ENCODE measurements around the gene FITM1. TPM values are rescaled to one million over a fixed set of nuclear protein-coding genes. Genes with fewer than 3 reads are reported as not detected.

FITM1 gene
- total RNA-seq, 1 experiment from 2014 or later, result 12.9 TPM

DNA sequence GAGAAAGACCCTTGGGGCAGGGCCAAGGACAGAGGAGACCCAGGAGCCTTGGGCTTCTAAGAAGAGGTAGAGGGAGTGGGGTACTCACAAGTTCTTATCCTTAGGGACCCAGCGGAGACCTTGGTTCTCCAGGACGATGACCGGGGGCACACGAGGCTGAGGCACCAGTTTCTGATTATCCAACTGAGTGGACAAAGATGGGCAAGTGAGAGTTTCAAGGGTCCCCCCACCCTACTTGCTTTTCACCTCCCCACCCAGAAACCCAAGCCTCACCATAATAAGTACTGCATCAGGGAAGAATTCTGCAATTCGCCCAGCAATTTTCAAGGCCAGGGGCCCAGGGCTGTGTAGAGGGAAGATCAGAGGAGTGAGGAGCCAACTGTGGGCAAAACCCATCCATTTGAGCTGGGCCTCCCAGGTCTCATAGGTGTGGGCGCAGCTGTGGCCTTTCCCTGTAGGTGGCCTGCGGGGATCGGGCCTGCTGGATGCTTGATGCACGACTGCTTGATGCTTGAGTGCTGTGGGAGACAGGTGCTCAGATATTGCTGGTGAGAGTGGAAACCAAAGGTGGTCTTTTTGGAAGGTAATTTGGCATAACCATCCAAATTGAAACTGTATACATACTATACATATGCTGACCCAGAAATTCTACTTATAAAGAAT, 8.9 kb downstream of the FITM1 start:
- DNase-seq (ENCODE audit: low read depth), result no peak

DNA sequence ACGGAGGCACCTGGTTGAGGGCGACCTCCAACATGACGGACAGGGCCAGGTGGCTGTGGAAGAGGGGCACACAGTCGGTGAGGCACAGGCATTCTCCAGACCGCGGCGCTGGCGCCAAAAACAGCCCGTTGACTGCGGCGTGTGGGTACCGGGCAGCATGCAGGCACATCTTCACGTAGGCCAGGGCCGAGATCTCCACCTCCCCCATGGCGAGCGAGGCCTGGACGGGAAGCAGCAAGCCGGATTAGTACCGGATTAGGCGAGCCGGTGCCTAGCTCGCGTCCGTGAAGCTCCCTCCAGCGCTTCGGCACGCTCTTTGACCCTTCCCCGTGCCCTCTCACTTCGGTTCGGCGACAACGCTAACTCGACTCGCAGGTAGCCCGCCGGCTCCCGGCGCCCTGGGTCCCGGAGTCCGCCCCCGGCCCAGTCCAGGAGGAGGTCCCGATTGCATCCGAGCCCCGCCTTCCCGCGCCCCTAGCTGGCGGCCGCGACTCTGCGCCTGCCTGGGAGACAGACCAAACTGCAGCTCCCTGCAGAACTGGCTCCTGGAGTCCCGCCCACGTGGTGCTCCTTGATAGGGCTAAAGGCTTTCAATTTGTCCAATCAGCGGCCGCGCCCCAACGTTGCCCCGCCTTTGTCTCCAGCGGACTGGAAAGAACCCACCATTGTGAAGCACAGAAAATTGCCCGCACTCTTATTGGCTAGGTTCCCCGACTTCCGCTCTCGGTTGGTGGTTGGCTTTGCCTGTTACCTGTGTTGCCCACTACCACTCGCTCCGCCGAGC, 10.8 kb downstream of the FITM1 start, which contains the start of gene EMC9:
EMC9 (minus strand) TSS at position 495 of the 784 bp plus-strand sequence; CDS start at position 208, 287 bp downstream.
- DNase-seq (ENCODE audit: low read depth), result peak; percentile 99

DNA sequence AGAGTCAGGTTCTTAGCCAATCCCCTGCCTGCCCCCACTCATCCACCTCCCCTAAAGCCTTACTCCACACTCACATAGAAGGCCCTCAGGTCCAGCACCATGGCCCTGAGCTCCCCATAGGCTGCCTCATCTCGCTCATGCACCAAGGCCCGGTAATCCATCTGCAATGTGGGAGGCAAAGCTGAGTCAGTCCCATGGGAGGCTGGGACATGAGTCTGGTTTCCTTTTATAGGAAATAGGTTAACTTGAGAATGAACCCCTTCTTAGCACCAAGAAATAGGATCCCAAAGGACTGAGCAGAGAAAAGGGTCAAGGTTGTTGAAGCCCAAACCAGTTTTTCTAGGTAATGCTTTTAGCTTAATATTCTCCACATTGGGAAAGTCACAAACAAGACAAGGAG, 13.1 kb downstream of the FITM1 start:
- peak; percentile 79 for DNase-seq (ENCODE audit: low read depth)

GRCh38 chr14:24144451-24144850, 14.0 kb downstream of the FITM1 start:
- DNase-seq (ENCODE audit: low read depth), result no peak

GRCh38 chr14:24145219-24145618, 14.8 kb downstream of the FITM1 start:
- DNase-seq (ENCODE audit: low read depth), result no peak

DNA sequence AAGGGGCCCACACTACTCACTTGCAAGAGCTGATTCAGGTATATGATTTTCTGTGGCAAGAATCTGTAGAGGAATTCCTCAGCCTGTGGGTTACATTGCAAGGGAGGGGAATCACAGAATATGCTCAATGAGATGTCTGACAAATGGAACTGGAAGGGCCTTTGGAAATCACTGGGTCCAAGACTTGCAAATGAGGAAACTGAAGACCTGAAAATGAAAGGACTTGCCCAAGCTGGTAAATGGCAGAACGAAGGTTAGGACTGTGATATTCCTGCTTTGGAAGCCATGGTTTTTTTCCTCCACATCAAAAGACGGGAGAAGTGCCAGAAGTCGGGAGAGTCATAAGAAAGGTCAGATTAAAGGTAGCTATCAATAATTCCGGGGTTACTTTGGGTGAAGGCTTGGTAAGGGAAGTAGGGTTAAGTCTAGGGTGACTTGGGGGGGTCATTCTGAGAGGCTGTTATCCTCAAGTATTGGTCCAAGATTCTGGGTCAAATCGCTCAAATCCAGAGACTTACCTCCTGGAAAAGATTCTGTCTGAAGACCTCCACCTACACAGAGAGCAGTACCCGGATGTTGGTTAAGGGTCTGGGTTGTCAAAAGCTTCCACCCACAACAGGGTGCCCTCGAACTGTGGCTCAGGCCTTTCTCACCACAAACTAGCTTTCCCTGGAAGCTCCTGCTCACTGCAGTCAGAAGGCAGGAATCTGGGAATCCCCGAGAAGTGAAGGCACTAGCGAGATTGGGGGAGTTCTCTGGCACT, 15.4 kb downstream of the FITM1 start:
- DNase-seq (ENCODE audit: low read depth), result no peak

GRCh38 chr14:24146453-24146977, 16.1 kb downstream of the FITM1 start, which contains the start of gene PSME2:
PSME2 (minus strand) TSS chr14:24146610; CDS start chr14:24146581, 29 bp downstream.
- peak; percentile 97 for DNase-seq (ENCODE audit: low read depth)

DNA sequence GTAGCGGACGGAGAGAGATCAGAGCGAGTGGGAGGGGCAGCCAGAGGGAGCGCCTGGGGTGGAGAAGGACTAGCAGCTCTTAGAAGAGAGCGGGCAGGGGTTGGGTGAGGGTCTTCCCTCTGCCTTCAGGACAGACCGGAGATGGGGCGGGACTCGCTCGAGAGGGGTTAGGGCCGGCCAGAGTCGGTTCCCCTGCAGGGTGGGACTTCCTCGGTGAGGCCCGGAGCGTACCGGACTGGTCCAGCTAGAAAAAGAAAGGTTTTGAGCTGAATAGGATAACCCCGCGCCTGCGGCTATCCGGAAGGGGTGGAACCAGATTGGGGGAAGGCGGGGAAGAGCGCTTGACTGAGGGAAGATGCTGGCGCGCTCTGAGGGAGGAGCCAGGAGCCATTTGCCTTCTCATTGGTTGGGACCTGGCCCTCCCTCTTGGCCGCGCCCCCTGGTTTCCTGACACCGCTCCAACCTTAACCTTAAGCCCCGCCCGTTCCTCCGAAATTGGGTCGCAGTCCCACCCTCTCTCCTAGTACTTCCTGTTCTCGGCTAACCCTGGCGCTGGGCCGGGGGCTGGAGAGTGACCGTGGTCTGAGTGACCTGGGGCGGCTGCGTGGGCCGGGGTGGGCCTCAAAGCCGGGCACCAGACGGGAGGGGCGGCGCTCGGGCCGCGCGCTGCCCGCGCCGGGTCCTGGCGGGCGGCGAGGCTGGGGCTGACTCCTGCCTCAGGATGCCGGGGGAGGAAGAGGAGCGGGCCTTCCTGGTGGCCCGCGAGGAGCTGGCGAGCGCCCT, 16.7 kb downstream of the FITM1 start, which contains the start of gene RNF31:
RNF31 (plus strand) TSS at position 521 of the 783 bp plus-strand sequence; CDS start at position 722, 201 bp downstream.
- peak; percentile 97 for DNase-seq (ENCODE audit: low read depth)

GRCh38 chr14:24147761-24148428, 17.4 kb downstream of the FITM1 start:
- no peak for DNase-seq (ENCODE audit: low read depth)

- no peak for DNase-seq (ENCODE audit: low read depth)
Observed at GRCh38 chr14:24149302-24149969, 19.0 kb downstream of the FITM1 start.

GRCh38 chr14:24150061-24150460, 19.6 kb downstream of the FITM1 start:
- DNase-seq (ENCODE audit: low read depth), result no peak

GRCh38 chr14:24150567-24150966, 20.1 kb downstream of the FITM1 start:
- DNase-seq (ENCODE audit: low read depth), result no peak

- DNase-seq (ENCODE audit: low read depth), result no peak
Observed at GRCh38 chr14:24150993-24151392, 20.5 kb downstream of the FITM1 start.

GRCh38 chr14:24151404-24152080, 21.1 kb downstream of the FITM1 start:
- DNase-seq (ENCODE audit: low read depth), result no peak

DNA sequence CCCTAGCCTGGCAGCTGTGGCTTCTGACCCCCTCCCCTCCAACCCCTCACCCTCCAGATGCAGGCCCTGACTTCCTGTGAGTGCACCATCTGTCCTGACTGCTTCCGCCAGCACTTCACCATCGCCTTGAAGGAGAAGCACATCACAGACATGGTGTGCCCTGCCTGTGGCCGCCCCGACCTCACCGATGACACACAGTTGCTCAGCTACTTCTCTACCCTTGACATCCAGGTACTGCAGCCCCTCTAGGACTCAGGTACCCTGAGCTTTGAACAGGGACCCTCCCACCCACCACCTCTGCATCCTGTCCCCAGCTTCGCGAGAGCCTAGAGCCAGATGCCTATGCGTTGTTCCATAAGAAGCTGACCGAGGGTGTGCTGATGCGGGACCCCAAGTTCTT, 24.6 kb downstream of the FITM1 start:
- DNase-seq (ENCODE audit: low read depth), result no peak

DNA sequence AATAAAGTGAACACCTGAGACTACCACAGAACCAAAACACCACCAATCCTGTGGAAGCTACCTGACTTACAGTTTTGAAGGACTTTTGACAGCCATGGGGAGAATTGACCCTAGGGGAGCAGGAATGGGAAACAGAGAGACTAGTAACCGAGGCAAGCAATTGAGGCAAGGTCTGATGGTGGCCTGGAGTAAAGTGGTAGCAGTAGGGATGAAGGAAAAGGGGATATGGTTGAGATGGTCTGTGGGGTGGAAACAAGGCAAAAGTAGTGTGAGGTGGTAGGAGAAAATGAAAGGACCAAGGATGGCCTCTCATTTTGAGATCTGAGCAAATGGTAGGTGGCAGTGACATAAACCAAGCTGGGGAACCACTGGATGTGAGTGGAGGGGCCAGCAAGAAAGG, 26.4 kb downstream of the FITM1 start:
- no peak for DNase-seq (ENCODE audit: low read depth)

DNA sequence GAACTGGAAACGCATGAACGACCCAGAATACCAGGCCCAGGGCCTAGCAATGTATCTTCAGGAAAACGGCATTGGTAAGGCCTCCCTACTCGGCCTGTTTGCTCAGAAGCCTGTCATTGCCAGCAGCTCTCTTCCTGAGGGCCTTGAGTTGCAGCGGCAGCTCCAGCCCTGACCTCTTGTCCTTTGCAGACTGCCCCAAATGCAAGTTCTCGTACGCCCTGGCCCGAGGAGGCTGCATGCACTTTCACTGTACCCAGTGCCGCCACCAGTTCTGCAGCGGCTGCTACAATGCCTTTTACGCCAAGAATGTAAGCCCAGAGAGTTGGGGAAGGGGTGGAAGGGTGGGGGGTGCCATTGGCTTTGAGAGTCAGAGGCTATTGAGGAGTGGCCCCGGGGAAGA, 26.9 kb downstream of the FITM1 start:
- no peak for DNase-seq (ENCODE audit: low read depth)

DNA sequence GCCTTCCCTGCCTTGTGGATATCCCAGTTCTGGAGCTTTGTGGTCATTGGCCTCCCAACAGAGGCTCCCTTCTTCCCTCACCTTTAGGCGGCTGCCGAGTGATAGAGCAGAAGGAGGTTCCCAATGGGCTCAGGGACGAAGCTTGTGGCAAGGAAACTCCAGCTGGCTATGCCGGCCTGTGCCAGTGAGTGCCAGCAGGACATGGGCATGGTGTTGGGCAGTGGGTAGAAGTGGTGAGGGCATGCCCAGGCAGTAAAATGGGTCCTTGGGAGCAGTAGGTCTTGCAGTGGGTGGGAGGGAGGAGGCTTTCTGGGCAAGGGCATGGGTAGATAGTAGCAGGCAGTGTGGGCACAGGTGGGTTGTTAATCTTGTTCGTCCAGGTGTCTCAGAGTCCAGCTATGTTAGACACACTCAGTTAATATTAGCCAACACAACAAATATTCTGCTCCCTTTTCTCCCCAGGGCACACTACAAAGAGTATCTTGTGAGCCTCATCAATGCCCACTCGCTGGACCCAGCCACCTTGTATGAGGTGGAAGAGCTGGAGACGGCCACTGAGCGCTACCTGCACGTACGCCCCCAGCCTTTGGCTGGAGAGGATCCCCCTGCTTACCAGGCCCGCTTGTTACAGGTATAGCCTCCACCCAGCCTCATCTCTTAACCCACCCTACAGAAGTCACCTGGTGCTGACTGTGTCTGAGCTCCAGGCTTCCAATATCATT, 29.5 kb downstream of the FITM1 start:
- DNase-seq (ENCODE audit: low read depth), result no peak

GRCh38 chr14:24160499-24160849, 30.0 kb downstream of the FITM1 start:
- DNase-seq (ENCODE audit: low read depth), result no peak
